ENCODE results near the gene MADD. TPM values are rescaled to one million over a fixed set of nuclear protein-coding genes. Genes with fewer than 3 reads are reported as not detected.

MADD gene
- total RNA-seq (108 and 122 TPM in 2 replicates), polyA plus RNA-seq (56.8 and 59.2 TPM in 2 replicates), polyA minus RNA-seq (49.9 and 102 TPM in 2 replicates)
- 34.2 TPM for total RNA-seq (2013)

DNA sequence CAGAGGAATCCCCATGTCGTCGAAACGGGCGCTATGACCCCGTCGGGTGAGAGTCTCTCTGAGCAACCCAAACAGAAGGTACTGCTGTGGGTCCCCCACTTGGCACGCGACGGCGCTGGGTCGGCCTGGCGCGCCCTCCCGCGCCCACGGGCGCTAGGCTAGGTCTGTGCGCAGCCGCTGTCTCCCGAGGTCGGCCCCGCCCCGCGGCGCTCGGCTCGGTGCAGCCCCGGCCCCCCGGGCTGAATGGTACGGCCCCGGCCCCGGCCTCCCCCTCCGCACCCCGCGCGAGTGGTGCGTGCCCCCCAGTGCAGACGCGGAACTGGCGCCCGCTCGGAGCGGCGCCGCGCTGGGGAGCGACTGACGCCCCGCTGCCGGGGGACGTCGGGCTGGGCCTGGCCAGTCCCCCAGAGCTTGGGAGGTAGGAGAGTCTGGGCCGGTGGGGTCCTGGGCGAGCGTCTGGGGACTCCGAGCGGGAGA is at the start of gene MADD:
TSS of gene MADD (plus strand) at position 305 of the 477 bp plus-strand sequence.
- TF ChIP-seq EZH2 (IDR thresholded peaks at IDR 0.05; ENCODE audit: borderline replicate concordance, insufficient read depth, low read depth, low read length, poor library complexity, severe bottlenecking) = no peak
- TF ChIP-seq, protein P1, sequence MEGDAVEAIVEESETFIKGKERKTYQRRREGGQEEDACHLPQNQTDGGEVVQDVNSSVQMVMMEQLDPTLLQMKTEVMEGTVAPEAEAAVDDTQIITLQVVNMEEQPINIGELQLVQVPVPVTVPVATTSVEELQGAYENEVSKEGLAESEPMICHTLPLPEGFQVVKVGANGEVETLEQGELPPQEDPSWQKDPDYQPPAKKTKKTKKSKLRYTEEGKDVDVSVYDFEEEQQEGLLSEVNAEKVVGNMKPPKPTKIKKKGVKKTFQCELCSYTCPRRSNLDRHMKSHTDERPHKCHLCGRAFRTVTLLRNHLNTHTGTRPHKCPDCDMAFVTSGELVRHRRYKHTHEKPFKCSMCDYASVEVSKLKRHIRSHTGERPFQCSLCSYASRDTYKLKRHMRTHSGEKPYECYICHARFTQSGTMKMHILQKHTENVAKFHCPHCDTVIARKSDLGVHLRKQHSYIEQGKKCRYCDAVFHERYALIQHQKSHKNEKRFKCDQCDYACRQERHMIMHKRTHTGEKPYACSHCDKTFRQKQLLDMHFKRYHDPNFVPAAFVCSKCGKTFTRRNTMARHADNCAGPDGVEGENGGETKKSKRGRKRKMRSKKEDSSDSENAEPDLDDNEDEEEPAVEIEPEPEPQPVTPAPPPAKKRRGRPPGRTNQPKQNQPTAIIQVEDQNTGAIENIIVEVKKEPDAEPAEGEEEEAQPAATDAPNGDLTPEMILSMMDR (IDR thresholded peaks at IDR 0.05) = no peak

GRCh38 chr11:47220401-47220821 is 49.5 kb upstream of the MADD start:
- Histone ChIP-seq H3K36me3 (replicated peaks in 1 of 2; ENCODE audit: control extremely low read depth in 1 of 2, control insufficient read depth in 1 of 2, extremely low read depth in 1 of 2, insufficient read depth in 2 of 2, low read length in 1 of 2) (peaks cover 2 to 15% of the 10 kb centered on the region in 2 experiments), H2AFZ (ENCODE audit: insufficient read depth, low read depth, low read length, poor library complexity, severe bottlenecking) (no peak overlapping the region), H3K4me2 (replicated peaks; ENCODE audit: low read depth, low read length, poor library complexity, severe bottlenecking) (no peak overlapping the region), H4K20me1 (ENCODE audit: control insufficient read depth, insufficient read depth, low read length, poor library complexity, severe bottlenecking) (no peaks in the 10 kb centered on the region), H3K9me3 (ENCODE audit: control extremely low read depth in 1 of 3, control insufficient read depth in 2 of 3, insufficient read depth in 1 of 3, low read length in 2 of 3) (no peaks in the 10 kb centered on the region), H3K9ac (ENCODE audit: low read length) (no peak overlapping the region), H3K4me1 (ENCODE audit: control insufficient read depth in 2 of 2, insufficient read depth in 2 of 2, low read length in 2 of 2) (peaks cover 12 to 22% of the 10 kb centered on the region in 2 donors), H3K27me3 (replicated peaks in 1 of 4; ENCODE audit: control extremely low read depth in 1 of 4, control insufficient read depth in 3 of 4, insufficient read depth in 4 of 4, low read length in 3 of 4) (no peaks in the 10 kb centered on the region), H3K4me3 (ENCODE audit: control extremely low read depth in 1 of 5, extremely low read depth in 1 of 5, insufficient read depth in 1 of 5, low read depth in 2 of 5, low read length in 4 of 5) (no peak overlapping the region), H3K79me2 (ENCODE audit: control insufficient read depth, insufficient read depth, low read length) (peaks cover 29% of the 10 kb centered on the region), H3K27ac (ENCODE audit: low read length in 2 of 2) (no peak overlapping the region)
- no peak for ATAC-seq (ENCODE audit: low read depth)
- no peaks in the 10 kb centered on the region for H3K27me3 Mint-ChIP-seq
- TF ChIP-seq, protein P1 (IDR thresholded peaks at IDR 0.05) = no peak
- no peak for TF ChIP-seq EZH2 (IDR thresholded peaks at IDR 0.05; ENCODE audit: borderline replicate concordance, insufficient read depth, low read depth, low read length, poor library complexity, severe bottlenecking)
- ChIA-PET CTCF (interaction anchor here (0.6 kb wide), 1 partner anchor 289 kb away, joined by 5 read pairs; no protein-coding TSS in a partner anchor), POLR2A (no interaction called here)
- no peak overlapping the region for H3K27ac Mint-ChIP-seq
- intact Hi-C loops (cut with micrococcal nuclease) = no loop called here
- DNase-seq = no peak
- no peaks in the 10 kb centered on the region for H3K9me3 Mint-ChIP-seq (ENCODE audit: insufficient read depth)
- no peak overlapping the region for H3K4me3 Mint-ChIP-seq
- WGBS (ENCODE audit: insufficient coverage) = no CpG with 5 or more reads among the region's 1 CpG
- H3K4me1 Mint-ChIP-seq = peaks cover 25% of the 10 kb centered on the region

More for the DNA sequence above, at the start of gene MADD:
- Mint-ChIP-seq H3K4me3 (peak within 1 kb of the TSS; percentile 89), H3K4me1 (peaks cover 55% of the 10 kb centered on the region), H3K27ac (peak within 1 kb of the TSS; percentile 94), H3K9me3 (ENCODE audit: insufficient read depth) (no peaks in the 10 kb centered on the region), H3K27me3 (no peaks in the 10 kb centered on the region)
- CTCF ChIA-PET = interaction anchor here (1.4 to 2.1 kb wide), 3 partner anchors 11 to 139 kb away, joined by 3 to 7 read pairs (median 4); no protein-coding TSS in a partner anchor
- Histone ChIP-seq H4K20me1 (ENCODE audit: control insufficient read depth, insufficient read depth, low read length, poor library complexity, severe bottlenecking) (peaks cover 35% of the 10 kb centered on the region), H3K27ac (ENCODE audit: low read length in 2 of 2) (peak within 1 kb of the TSS; percentile 90 to 92), H3K4me2 (replicated peaks; ENCODE audit: low read depth, low read length, poor library complexity, severe bottlenecking) (peak within 1 kb of the TSS; percentile 94), H2AFZ (ENCODE audit: insufficient read depth, low read depth, low read length, poor library complexity, severe bottlenecking) (peak within 1 kb of the TSS; percentile 96), H3K4me3 (ENCODE audit: control extremely low read depth in 1 of 5, extremely low read depth in 1 of 5, insufficient read depth in 1 of 5, low read depth in 2 of 5, low read length in 4 of 5) (peak within 1 kb of the TSS; percentile 58 to 89 (median 84)), H3K36me3 (replicated peaks in 1 of 2; ENCODE audit: control extremely low read depth in 1 of 2, control insufficient read depth in 1 of 2, extremely low read depth in 1 of 2, insufficient read depth in 2 of 2, low read length in 1 of 2) (peaks cover 0 to 13% of the 10 kb centered on the region in 2 experiments), H3K9ac (ENCODE audit: low read length) (peak within 1 kb of the TSS; percentile 81), H3K4me1 (ENCODE audit: control insufficient read depth in 2 of 2, insufficient read depth in 2 of 2, low read length in 2 of 2) (peaks cover 47 to 48% of the 10 kb centered on the region in 2 donors), H3K27me3 (replicated peaks in 1 of 4; ENCODE audit: control extremely low read depth in 1 of 4, control insufficient read depth in 3 of 4, insufficient read depth in 4 of 4, low read length in 3 of 4) (no peaks in the 10 kb centered on the region), H3K9me3 (ENCODE audit: control extremely low read depth in 1 of 3, control insufficient read depth in 2 of 3, insufficient read depth in 1 of 3, low read length in 2 of 3) (no peaks in the 10 kb centered on the region), H3K79me2 (ENCODE audit: control insufficient read depth, insufficient read depth, low read length) (peaks cover 46% of the 10 kb centered on the region)
- peak; percentile 83 for ATAC-seq (ENCODE audit: low read depth)
- POLR2A ChIA-PET = interaction anchor here (0.6 to 1.9 kb wide), 7 partner anchors 21 to 652 kb away, joined by 3 to 8 read pairs (median 4); partner anchors contain the start of genes ACP2 and DDB2
- peak; percentile 96 for DNase-seq
- intact Hi-C loops (cut with micrococcal nuclease) = loop anchor here (1.0 to 5.0 kb wide), 11 partner anchors 22 to 570 kb away; partner anchors contain the start of genes ACP2, ARHGAP1, CKAP5 and DDB2
- under 1% methylated on average over 57 of the region's 57 CpGs for WGBS (ENCODE audit: insufficient coverage)

Measured in B cell (primary cell).